Lung (tissue), 12 donors: Measurements from ENCODE around the gene VAPA. TPM values are rescaled to one million over a fixed set of nuclear protein-coding genes. Genes with fewer than 3 reads are reported as not detected.

Experiments used
- ATAC-seq: fragments of 200-7000 bp; cut with Tn5 transposase; one replicate; pipeline ENCODE4 v1.9.1; 2020; ENCODE audit warnings: moderate number of reproducible peaks; ENCODE audit not compliant: insufficient read depth, low FRiP score
- DNase-seq, 3 donors: peaks; one replicate each; pipeline ENCODE4 v3.0.0-alpha.2; 2013 to 2017
- H3K27ac ChIP-seq, 2 donors: one replicate each; pipeline ENCODE4 v1.5.1; 2013; ENCODE audit warnings: mild to moderate bottlenecking in 2 of 2, moderate library complexity in 2 of 2, control low read depth in 1 of 2, inconsistent platforms in 1 of 2, low read depth in 1 of 2, low read length in 1 of 2
- H3K27me3 ChIP-seq, 3 donors: one replicate each; pipeline ENCODE4 v1.5.1; 2013; ENCODE audit warnings: low read length in 2 of 3; ENCODE audit not compliant: control insufficient read depth in 3 of 3, insufficient read depth in 3 of 3
- H3K36me3 ChIP-seq, 4 donors: one replicate each; pipeline ENCODE4 v1.5.1; 2013; ENCODE audit warnings: low read length in 4 of 4, mild to moderate bottlenecking in 1 of 4, moderate library complexity in 1 of 4; ENCODE audit not compliant: control insufficient read depth in 4 of 4, insufficient read depth in 4 of 4
- H3K4me1 ChIP-seq, 5 donors: one replicate each; pipeline ENCODE4 v1.5.1; 2013; ENCODE audit warnings: low read length in 5 of 5, mild to moderate bottlenecking in 2 of 5, moderate library complexity in 1 of 5; ENCODE audit not compliant: control insufficient read depth in 5 of 5, insufficient read depth in 5 of 5
- H3K4me3 ChIP-seq: one replicate; pipeline ENCODE4 v1.5.1; 2013; ENCODE audit warnings: mild to moderate bottlenecking, control low read depth, moderate library complexity
- H3K9ac ChIP-seq, 2 donors: one replicate each; pipeline ENCODE4 v1.5.1; 2013; ENCODE audit warnings: low read length in 2 of 2, control low read depth in 1 of 2; ENCODE audit not compliant: insufficient read depth in 1 of 2
- H3K9me3 ChIP-seq, 4 donors: one replicate each; pipeline ENCODE4 v1.5.1; 2013; ENCODE audit warnings: low read length in 3 of 4, mild to moderate bottlenecking in 1 of 4, moderate library complexity in 1 of 4; ENCODE audit not compliant: control insufficient read depth in 4 of 4, insufficient read depth in 3 of 4
- CTCF ChIP-seq: IDR thresholded peaks from 2 replicates; pipeline ENCODE4 v1.5.1; 2012; ENCODE audit warnings: mild to moderate bottlenecking; ENCODE audit errors: control extremely low read depth, extremely low read depth
- WGBS, 2 donors: extraction: QIAGEN DNeasy Blood & Tissue Kit; methylation state at CpG; one replicate each; pipeline ENCODE4 v1.1.7; 2013; 5-methylcytosine and 5-hydroxymethylcytosine counted together
- polyA plus RNA-seq, 2 donors: library from polyadenylated mRNA; stranded (reverse); fragments of 200-250 nt; gene quantifications; one replicate each; pipeline ENCODE4 v1.2.1, GENCODE V29; 2013
- total RNA-seq, 2 donors: library from RNA; depleted of rRNA in 1 of 2; stranded (reverse); fragments of >200 nt in 1 of 2; gene quantifications; one replicate each; pipeline ENCODE4 v1.2.1, GENCODE V29; 2014 to 2021
- donor health status: control.
- donor health status: control.
- donor health status: Bipolar disorder and iron deficiency.
- donor health status: healthy.
- donor health status: DM: yes; HTN: yes; CAD: no.

VAPA gene
- total and polyA plus RNA-seq, 4 donors = 143 to 351 (median 248) TPM

DNA sequence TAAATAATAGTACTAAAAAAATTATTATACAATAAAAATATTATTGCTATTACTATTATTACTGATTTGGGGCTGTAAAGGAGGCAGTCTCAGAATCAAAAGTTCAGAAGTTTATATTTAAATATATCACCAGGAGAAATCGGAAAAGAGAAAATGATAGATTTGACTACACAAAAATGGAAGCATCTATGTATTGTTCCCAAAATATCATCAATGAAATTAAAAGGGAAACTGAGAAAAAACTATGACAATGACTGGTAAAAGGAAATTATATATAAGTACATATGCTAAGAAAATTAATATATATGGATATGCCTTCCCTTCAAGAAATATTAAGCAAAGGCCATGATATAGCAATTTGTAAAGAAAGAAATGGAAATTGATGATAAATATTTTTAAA is 35.7 kb upstream of the VAPA start:
- H3K9me3 ChIP-seq = no peaks in the 10 kb centered on the region
- no peak for DNase-seq
- no peak for TF ChIP-seq CTCF
- no peak overlapping the region for H3K27ac ChIP-seq
- H3K36me3 ChIP-seq = no peaks in the 10 kb centered on the region
- no peak overlapping the region for H3K4me3 ChIP-seq
- ATAC-seq = no peak
- no peak overlapping the region for H3K9ac ChIP-seq
- WGBS, 2 donors = 93 to 95% methylated on average over 1 of the region's 1 CpG
- H3K4me1 ChIP-seq = peaks cover 0 to 11% (median 0%) of the 10 kb centered on the region in 5 donors
- H3K27me3 ChIP-seq = no peaks in the 10 kb centered on the region

- no peaks in the 10 kb centered on the region for H3K36me3 ChIP-seq
- H3K4me1 ChIP-seq = peaks cover 0 to 11% (median 0%) of the 10 kb centered on the region in 5 donors
- ATAC-seq (no peak), DNase-seq (no peak)
- no peak overlapping the region for H3K9ac ChIP-seq
- 95% methylated on average over 6 of the region's 6 CpGs for WGBS, 2 donors
- no peaks in the 10 kb centered on the region for H3K27me3 ChIP-seq
- H3K27ac ChIP-seq = no peak overlapping the region
- TF ChIP-seq CTCF = no peak
- no peak overlapping the region for H3K4me3 ChIP-seq
- H3K9me3 ChIP-seq = no peaks in the 10 kb centered on the region
These were observed 35.0 kb upstream of the VAPA start for GRCh38 chr18:9878783-9879242.

DNA sequence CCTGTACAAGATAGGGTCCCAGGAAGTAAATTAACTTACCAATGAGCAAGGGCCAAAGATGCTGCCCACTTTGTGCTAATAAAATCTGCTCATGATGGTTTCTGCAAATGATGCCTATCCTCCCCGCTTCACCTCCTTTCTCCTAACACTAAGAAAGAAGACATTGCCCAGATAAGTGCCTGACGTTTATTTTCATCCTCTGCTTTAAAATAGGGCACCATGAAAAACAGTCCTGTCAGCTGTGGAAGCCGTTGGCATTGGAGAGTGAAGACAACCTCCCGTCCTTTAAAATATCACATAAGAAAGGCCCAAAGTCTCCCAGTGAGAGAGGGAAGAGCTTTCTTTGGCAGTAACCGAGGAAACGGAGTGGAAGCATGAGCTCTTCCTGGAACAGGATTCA is 29.7 kb upstream of the VAPA start:
- Histone ChIP-seq H3K9ac (no peak overlapping the region), H3K27ac (no peak overlapping the region), H3K27me3 (no peaks in the 10 kb centered on the region), H3K36me3 (no peaks in the 10 kb centered on the region), H3K4me3 (no peak overlapping the region), H3K9me3 (no peaks in the 10 kb centered on the region), H3K4me1 (peaks cover 0 to 4% (median 0%) of the 10 kb centered on the region in 5 donors)
- ATAC-seq (no peak), DNase-seq (no peak)
- 91 to 94% methylated on average over 6 of the region's 6 CpGs for WGBS, 2 donors
- no peak for TF ChIP-seq CTCF

DNA sequence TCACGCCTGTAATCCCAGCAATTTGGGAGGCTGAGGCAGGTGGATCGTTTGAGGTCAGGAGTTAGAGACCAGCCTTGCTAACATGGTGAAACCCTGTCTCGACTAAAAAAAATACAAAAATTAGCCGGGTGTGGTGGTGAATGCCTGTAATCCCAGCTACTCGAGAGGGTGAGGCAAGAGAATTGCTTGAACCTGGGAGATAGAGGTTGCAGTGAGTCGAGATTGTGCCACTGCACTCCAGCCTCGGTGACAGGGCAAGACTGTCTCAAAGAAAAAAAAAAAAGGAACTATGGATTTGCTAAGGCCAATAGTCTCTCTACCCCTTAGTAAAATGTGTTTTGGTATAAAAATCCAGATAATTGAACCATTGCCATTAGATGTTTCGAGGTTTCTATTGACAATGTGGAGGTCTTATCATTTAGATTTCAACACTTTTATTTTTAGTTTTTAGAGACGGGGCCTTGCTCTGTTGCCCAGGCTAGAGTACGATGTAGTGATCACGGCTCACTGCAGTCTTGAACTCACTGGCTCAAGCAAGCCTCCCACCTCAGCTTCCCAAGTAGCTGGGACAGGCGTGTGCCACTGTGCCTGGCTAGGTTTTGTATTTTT is 29.2 kb upstream of the VAPA start:
- Histone ChIP-seq H3K9me3 (no peaks in the 10 kb centered on the region), H3K4me3 (no peak overlapping the region), H3K27ac (no peak overlapping the region), H3K27me3 (no peaks in the 10 kb centered on the region), H3K36me3 (no peaks in the 10 kb centered on the region), H3K4me1 (peaks cover 0 to 4% (median 0%) of the 10 kb centered on the region in 5 donors), H3K9ac (no peak overlapping the region)
- ATAC-seq = no peak
- DNase-seq = no peak
- 79 to 88% methylated on average over 12 of the region's 12 CpGs for WGBS, 2 donors
- TF ChIP-seq CTCF = no peak
